Activated CD4-positive, alpha-beta T cell treated with anti-CD3 and anti-CD28 coated beads, Interleukin-2, amount 50 U/mL, for 16 hours (primary cell): ENCODE data around the gene IQCK.
A peak's percentile ranks its signal among the peaks of the same experiment; 100 is the strongest.

ENCODE experiments used
- DNase-seq: peaks from one replicate; pipeline ENCODE4 v3.0.0-alpha.2; 2020

The IQCK gene

GRCh38 chr16:19892902-19893301 is 174.8 kb downstream of the IQCK start:
- no peak for DNase-seq

GRCh38 chr16:19894586-19894985 is 176.5 kb downstream of the IQCK start:
- no peak for DNase-seq

- DNase-seq = no peak
These were observed 178.9 kb downstream of the IQCK start for GRCh38 chr16:19896951-19897350.

DNA sequence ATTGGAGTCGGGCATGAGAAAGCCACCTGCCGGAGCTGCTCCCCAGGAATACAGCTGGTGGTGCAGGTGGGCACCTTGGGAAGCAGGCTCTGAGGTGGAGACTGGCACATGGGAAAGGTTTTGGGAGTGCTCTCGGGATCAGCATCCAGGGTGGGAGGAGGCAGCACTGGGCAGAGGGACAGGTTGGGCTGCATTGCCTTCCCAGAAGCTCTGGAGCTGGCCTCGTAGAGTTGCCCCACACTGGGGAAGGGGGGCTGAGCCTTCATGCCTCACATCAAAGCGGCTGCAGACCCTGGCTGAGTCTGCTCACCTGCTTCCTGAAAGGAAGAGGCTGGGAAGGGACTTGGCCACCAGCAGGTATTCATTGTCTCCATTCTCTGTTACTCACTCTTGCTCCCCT is 180.1 kb downstream of the IQCK start:
- DNase-seq = no peak

DNA sequence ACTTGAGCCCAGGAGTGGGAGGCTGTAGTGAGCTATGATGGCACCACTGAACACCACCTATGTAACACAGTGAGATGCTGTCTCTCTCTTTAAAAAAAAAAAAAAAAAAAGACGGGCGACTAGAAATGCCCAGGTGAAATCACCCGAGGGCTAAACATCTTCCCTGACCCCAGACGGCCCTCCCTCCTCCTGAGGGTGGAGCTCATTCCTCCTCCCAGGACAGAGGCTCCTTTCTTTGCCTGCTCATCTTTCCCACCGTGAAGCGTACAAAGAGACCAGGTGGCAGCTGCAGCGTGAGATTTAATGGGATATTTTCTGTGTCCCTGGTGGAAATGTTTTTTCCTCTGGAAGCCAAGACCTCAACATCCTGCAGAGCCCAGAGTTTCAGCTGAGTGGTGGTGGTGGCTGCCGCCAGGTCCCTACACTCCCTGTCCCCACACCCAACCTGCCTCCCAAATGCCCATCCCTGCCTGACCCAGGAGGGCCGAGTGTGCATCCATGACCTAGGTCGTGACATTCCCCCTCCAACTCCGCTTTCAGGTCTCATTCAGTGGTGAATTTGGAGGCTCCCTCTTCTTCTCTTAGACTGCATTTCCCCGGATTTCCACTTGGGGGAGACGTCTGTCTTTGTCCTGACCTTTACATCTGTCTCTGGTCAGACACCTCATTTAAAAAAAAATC is 181.0 kb downstream of the IQCK start:
- peak; percentile 59 for DNase-seq

GRCh38 chr16:19899605-19899955 is 181.5 kb downstream of the IQCK start:
- DNase-seq = no peak

GRCh38 chr16:19901164-19901563 is 183.1 kb downstream of the IQCK start:
- DNase-seq = no peak

DNA sequence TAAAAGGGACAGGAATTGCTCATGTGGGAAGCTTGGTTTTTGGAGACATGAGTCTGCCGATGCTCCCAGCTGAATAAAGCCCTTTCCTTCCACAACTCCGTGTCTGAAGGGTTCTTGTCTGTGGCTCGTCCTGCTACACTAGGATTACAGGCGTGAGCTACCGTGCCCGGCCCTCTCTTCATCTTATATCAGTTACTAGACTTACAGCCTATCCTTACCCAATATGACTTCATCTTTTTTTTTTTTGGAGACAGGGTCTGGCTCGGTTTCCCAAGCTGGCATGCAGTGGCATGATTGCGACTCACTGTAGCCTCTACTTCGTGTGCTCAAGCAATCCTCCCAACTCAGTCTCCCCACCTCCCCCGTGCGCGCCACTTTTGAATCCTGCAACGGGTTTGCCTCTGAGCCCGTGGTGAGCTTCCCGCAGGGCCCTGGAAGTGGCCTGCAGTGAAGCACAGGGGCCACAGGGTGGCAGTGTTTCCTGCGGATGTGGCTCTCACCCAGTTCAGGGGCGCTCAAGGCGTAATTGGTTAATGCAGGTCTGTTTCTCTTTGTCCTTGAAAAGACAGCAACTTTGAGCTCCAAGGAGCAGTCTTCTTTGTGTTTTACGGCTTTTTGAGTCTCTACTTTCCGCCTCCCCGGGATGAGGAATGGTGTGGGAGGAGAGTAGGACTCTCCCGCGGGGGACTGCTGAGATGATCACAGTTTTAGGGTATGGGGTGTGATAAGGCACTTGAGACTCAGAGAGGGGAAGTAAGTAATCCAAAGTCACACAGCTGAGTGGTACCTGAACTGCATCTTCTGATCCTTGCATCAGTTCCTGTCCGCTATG is 189.3 kb downstream of the IQCK start:
- DNase-seq = peak; percentile 79
